Mucosa of descending colon (tissue), 3 donors: ENCODE results near the gene KRT76. TPM values are rescaled to one million over a fixed set of nuclear protein-coding genes. Genes with fewer than 3 reads are reported as not detected.

ENCODE experiments used
- ATAC-seq: fragments of 200-7000 bp; cut with Tn5 transposase; one replicate; pipeline ENCODE4 v1.9.1; 2020; ENCODE audit warnings: mild to moderate bottlenecking, moderate library complexity
- DNase-seq, 3 donors: peaks; one replicate each; pipeline ENCODE4 v3.0.0-alpha.2; 2020
- H3K36me3 ChIP-seq: fragments of 200-600 bp; one replicate; pipeline ENCODE4 v1.8.0; 2021; ENCODE audit warnings: low read depth, mild to moderate bottlenecking
- H3K4me1 ChIP-seq: fragments of 200-600 bp; one replicate; pipeline ENCODE4 v1.8.0; 2021; ENCODE audit warnings: low read depth, mild to moderate bottlenecking
- H3K4me3 ChIP-seq: fragments of 200-600 bp; one replicate; pipeline ENCODE4 v1.8.0; 2021; ENCODE audit warnings: mild to moderate bottlenecking
- H3K9me3 ChIP-seq: fragments of 200-600 bp; one replicate; pipeline ENCODE4 v1.8.0; 2021; ENCODE audit warnings: mild to moderate bottlenecking
- intact Hi-C, 2 donors: fragments of 100-400 bp; cut with DNase I in 1 of 2; cut with micrococcal nuclease in 1 of 2; formaldehyde crosslinking; loops; one replicate each; pipeline versions ENCODE4 v1.11.0 to v1.11.1; 2022; cut with DNase I, micrococcal nuclease
- total RNA-seq, 3 donors: library from RNA; stranded (reverse); fragmentation: NEBNext Ultra II Directional in 2 of 3; extraction: Animal tissue kit (Norgen Biotek cat#: 25700) in 2 of 3; gene quantifications; one replicate each; pipeline versions ENCODE4 v1.2.1 to v1.2.4, GENCODE V29; 2021 to 2023
- TF ChIP-seq, protein P1 (sequence below): fragments of 200-600 bp; IDR thresholded peaks from one replicate; pipeline ENCODE4 v1.8.0; 2022; ENCODE audit warnings: antibody characterized with exemption, mild to moderate bottlenecking
- donor health status: DM: no; HTN: no; CAD: no; lungs with moderate emphysema.
- donor health status: DM: no; HTN: no; CAD: no.
- donor health status: DM: no; HTN: yes; CAD: no.

KRT76 gene
- total RNA-seq, 3 donors from 2014 or later: not detected

- no peak for DNase-seq
- Histone ChIP-seq H3K4me3 (no peak overlapping the region), H3K9me3 (no peaks in the 10 kb centered on the region), H3K4me1 (no peaks in the 10 kb centered on the region), H3K36me3 (no peaks in the 10 kb centered on the region)
- TF ChIP-seq, protein P1, sequence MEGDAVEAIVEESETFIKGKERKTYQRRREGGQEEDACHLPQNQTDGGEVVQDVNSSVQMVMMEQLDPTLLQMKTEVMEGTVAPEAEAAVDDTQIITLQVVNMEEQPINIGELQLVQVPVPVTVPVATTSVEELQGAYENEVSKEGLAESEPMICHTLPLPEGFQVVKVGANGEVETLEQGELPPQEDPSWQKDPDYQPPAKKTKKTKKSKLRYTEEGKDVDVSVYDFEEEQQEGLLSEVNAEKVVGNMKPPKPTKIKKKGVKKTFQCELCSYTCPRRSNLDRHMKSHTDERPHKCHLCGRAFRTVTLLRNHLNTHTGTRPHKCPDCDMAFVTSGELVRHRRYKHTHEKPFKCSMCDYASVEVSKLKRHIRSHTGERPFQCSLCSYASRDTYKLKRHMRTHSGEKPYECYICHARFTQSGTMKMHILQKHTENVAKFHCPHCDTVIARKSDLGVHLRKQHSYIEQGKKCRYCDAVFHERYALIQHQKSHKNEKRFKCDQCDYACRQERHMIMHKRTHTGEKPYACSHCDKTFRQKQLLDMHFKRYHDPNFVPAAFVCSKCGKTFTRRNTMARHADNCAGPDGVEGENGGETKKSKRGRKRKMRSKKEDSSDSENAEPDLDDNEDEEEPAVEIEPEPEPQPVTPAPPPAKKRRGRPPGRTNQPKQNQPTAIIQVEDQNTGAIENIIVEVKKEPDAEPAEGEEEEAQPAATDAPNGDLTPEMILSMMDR: no peak
- ATAC-seq: no peak
- intact Hi-C loops: no loop called here
These were observed 35.0 kb downstream of the KRT76 start for GRCh38 chr12:52742196-52742580.

GRCh38 chr12:52741375-52742195, 35.6 kb downstream of the KRT76 start:
- Histone ChIP-seq H3K36me3 (no peaks in the 10 kb centered on the region), H3K4me1 (no peaks in the 10 kb centered on the region), H3K4me3 (no peak overlapping the region), H3K9me3 (no peaks in the 10 kb centered on the region)
- intact Hi-C loops: no loop called here
- peak; percentile 55 for ATAC-seq
- peak in 2 of 3 donors; percentile 68 to 84 for DNase-seq
- TF ChIP-seq, protein P1: no peak

DNA sequence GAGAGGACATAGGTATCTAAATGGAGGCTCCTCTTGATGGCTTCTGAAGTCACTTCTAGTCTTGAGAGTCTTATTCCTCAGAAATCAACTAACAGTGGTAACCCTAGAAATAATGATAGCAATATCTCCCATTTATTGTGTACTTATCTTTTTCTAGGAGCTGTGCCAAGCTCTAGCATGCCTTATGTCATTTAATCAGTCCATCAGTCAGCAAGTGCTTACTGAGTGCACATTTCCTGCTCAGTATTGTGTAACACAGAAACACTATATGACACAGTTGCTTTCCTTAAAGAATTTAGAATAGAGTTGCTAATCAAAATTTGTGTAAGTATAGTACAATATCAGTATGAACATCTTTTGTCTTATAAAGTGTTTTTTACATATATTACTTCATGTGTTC, 36.6 kb downstream of the KRT76 start:
- DNase-seq (no peak), ATAC-seq (no peak)
- no peaks in the 10 kb centered on the region for H3K4me1 ChIP-seq
- no peaks in the 10 kb centered on the region for H3K9me3 ChIP-seq
- TF ChIP-seq, protein P1: no peak
- no peak overlapping the region for H3K4me3 ChIP-seq
- intact Hi-C loops: no loop called here
- no peaks in the 10 kb centered on the region for H3K36me3 ChIP-seq

DNA sequence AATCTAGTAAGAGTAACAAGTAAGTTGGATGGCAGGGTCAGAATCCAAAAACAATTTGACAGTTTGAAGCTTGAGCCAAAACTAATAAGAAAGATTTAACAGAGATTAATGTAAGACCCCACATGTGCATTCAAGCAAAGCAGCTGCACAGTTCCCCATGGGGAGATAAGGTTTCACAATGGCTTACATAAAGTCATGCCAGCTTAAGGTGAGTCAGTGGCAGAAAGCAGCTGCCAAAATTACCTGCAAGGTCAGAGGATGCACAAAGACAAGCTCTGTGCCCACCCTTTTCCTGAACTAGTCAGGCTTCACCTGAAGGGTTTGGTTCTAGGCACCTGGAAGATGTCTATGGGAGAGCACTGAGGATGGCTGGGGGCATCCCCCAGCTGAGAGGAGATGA, 37.2 kb downstream of the KRT76 start:
- TF ChIP-seq, protein P1: no peak
- H3K4me1 ChIP-seq: no peaks in the 10 kb centered on the region
- ATAC-seq: no peak
- no peaks in the 10 kb centered on the region for H3K36me3 ChIP-seq
- DNase-seq: no peak
- H3K4me3 ChIP-seq: no peak overlapping the region
- intact Hi-C loops: no loop called here
- no peaks in the 10 kb centered on the region for H3K9me3 ChIP-seq

DNA sequence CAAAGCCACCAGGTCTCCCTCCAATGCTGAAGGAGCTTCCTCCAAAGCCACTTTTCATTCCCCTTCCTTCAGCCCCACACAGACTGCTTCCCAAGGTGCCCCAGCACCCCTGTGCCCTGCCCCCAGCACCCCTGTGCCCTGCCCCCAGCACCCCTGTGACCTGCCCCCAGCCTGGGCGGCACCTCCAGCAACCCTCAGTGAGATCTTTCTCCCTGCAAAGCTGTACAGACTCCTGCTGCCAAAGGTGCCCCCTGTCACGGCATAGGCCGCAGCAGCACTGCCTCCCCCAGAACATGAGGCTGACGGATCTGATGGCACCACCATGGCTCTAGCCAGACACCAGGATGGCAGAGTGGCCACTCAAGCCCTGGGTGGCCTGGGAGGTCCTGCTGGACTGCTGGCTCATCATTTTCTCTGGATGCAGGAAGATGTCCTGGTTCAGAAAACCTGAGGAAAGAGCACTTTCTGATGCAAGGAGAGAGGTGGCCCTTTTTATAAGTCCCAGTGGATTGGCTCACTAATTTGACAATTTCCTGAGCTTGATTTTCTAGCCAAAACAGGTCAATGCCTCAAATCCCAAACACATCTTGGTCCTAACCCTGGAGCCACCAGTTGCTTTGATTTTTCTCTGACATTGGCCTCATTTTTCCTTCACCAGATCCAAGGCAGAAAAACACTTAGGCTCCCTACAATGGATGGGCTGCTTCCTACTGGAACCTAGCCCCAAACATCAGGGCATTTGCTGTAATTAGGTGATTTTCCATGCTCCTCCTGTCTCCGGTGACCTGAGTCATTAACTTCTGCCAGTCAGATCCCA, 41.1 kb downstream of the KRT76 start:
- TF ChIP-seq, protein P1: no peak
- no peak for DNase-seq
- Histone ChIP-seq H3K4me3 (no peak overlapping the region), H3K9me3 (no peaks in the 10 kb centered on the region), H3K36me3 (no peaks in the 10 kb centered on the region), H3K4me1 (no peaks in the 10 kb centered on the region)
- intact Hi-C loops: no loop called here
- no peak for ATAC-seq
